ENCODE data around the gene TRIM62.

Gene TRIM62

DNA sequence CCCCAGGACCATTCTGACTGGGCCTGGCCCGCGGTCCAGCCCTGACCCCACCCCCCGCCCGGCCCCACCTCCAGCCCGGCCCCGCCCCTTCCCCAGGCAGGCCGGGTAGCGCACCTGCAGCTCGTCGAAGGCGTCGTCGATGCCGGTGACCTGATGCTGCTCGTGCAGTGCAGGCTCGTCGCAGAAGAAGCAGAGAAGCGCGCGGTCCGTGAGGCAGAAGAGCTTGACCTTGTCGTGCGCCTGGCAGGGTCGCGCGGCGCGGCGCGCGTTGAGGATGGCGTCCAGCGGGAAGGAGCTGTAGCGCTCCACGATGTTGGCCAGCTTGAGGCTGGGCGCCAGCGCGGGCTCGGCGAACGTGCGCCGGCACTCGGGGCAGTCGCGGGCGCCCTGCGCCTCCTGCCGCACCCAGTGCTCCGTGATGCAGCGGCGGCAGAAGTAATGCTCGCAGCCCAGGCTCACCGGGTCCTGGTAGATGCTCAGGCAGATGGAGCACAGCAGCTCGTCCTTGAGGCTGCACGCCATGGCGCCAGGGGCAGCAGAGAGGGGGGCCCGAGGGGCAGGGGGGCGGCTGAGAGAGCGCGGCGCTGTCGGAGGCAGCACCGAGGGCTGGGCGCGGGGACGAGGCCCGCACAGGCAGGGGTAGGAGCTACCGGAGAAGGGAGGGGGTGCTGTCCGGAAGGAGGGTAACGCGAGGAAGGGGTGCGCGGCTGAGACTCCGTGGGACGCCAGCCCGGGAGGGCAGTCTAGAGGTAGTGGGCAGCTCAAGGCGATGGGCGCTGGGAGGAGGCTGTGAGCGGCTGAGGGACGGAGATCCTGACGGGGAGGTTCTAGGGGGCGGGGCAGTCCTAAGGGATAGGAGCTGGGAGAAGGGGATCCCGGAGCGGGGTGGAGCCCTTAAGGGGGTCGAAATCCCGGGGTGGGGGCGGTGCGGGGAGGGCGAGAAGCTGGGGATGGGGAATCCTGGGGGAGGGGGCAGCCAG is 642 bp downstream of the TRIM62 start:
- no peak for DNase-seq (ENCODE audit: low read depth, low spot score)

DNA sequence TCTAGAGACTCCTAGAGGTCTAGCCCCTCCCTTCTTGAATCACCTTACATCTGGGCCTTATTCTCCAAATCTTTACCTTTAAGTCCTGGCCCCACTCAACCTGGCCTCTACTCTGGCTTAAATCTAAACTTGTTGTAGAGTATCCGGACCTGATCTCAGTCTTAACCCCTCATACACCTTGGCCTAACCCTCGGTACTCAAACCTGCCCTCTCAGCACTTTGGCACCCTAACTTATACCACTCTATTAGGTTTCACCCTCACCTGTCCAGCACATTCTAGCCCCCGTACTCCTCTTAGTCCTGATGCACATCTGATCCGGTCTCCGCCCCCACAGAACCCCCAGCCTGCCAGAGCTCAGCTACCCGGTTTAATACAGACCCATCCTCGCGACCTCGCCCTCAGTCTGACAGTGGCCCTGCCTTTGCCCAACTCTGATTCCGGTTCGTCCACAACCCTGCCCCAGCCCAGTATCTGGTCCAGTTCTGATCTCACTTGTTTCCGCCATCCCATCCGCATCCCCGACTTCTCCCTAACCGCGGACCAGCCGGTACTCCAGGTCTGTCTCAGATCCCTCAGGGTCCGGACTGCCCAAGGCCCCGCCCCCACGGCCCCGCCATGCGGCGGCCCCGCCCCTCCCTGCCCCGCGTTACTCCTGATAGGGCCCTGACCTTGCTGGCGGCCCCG is 1.5 kb downstream of the TRIM62 start:
- DNase-seq (ENCODE audit: low read depth, low spot score) = peak; percentile 76

DNA sequence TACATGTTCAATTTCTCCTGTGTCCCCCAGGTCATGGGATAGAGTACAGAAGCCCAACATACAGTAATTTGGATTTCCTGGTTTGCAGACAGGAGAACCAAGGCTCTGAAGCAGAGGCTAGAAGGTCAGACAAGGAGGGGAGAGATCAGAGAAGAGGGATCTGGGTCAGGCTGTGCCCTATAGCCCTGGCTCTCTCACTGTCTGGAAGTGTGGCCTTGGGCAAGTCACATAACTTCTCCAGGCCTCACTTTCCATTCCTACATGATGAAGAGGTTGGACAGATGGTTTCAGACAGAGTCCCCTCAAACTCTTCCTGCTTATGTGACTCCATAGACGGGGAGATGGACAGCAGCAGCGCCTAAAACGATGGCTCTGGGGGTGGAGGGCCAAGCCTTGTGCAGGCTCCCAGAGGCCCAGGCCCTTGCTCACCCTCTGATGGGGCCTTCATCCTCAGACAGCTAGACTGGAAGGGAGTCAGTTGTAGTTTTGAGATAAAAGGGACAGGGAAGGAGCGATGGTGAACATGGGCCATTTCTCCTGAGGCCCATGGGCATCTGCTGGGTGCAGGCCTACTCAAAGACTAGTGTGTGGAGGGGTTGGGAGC is 2.9 kb downstream of the TRIM62 start:
- no peak for DNase-seq (ENCODE audit: low read depth, low spot score)

DNA sequence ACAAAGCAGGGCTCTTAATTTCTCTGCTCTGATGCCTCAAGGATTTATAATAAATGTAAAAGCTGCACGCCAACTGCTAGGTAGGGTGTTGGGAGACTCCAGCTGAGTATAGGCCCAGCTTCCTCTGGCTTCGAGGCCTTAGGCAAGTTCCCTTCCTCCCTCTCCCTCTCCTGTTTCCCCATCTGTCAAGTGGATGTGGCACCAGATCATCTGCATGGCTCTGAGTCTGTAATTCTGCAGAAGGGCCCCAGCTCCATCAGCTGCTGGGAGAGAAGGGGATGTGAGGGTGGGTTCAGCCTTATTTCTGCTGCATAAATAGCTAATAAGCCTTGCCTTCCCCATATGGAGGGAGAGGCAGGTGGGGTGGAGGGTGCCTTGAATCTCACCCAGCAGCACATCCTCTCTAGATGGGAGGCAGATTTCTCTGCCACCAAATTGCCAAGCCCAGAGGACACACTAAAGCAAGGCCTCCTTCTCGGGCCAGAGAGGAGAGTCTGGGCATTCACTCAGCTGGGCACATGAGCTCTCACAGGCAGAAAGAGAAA is 3.8 kb downstream of the TRIM62 start:
- no peak for DNase-seq (ENCODE audit: low read depth, low spot score)

DNA sequence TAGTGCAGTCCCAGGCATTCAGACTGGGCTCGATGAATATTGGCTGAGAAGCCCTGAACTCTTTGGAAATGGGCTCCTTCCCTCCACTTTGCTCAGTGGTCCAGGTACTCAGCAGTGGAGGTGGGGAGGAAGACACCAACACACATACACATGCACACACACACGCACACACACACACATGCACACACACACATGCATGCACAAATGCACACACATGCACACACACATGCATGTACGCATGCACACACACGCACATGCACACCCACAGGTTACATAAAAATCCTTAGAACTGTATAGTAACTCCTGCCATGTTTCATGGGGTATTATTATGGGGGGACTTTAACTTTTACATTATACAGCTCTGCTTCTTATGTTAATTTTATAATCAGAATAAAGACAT is 5.0 kb downstream of the TRIM62 start:
- no peak for DNase-seq (ENCODE audit: low read depth, low spot score)

DNA sequence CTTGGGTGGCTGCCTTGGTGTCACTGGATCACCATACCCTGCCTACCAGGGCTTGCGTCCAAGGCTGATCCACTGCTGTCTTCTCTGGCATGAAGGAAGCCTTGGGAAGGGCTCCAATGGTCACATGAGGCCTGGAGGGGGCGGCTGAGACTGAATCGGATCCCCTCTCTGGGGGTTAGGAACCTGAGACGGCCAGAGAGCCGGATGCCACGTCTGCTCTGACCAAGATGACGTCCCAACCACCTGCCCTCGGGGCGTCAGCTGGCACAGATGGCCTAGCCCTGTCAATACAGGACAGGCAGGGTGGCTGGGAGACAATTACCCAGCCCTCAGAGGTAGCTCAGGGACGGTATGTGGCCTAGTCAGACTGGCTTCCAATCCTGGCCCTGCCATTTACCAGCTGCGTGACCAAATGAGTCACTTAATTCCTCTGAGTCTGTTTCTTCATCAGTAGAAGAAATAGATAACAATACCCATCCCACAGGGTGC is 5.4 kb downstream of the TRIM62 start:
- no peak for DNase-seq (ENCODE audit: low read depth, low spot score)

DNA sequence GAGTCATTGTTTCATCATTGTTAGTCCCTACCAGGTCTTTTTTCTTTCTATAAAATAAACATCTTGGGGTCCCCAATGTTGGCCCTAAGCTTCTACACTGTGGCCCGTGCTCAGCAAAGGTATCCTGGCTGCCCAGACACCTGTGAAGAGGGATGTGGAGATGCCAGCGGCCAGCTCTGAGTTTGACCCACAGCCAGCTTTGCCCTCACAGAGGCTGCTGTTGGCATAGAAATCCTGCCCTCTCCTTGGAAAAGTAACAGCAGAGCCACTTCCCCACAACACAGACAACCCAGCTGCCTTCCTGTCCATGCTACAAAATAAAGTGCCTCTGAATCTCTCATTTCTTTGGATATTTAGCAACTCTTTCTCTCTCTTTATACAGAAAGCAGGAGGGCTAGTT is 6.0 kb downstream of the TRIM62 start:
- DNase-seq (ENCODE audit: low read depth, low spot score) = no peak

DNA sequence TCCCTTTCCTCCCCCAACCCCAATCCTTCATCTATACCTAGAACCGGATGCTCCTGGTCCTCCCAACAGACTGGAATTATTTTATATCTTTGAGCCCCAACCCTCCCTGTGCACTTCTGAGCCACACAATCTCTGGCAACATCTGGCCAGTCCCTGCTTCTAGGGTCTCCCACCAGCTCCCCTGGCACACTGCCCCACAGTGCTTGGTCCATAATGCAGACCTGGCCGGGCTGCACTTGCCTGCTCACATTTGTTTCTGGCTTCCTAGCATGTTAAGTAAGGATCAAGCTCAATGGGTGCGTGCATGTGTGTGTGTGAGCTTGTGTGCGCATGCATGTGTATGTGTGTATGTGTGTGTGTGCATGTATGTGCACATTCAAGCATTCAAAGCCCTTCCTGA is 8.8 kb downstream of the TRIM62 start:
- no peak for DNase-seq (ENCODE audit: low read depth, low spot score)

DNA sequence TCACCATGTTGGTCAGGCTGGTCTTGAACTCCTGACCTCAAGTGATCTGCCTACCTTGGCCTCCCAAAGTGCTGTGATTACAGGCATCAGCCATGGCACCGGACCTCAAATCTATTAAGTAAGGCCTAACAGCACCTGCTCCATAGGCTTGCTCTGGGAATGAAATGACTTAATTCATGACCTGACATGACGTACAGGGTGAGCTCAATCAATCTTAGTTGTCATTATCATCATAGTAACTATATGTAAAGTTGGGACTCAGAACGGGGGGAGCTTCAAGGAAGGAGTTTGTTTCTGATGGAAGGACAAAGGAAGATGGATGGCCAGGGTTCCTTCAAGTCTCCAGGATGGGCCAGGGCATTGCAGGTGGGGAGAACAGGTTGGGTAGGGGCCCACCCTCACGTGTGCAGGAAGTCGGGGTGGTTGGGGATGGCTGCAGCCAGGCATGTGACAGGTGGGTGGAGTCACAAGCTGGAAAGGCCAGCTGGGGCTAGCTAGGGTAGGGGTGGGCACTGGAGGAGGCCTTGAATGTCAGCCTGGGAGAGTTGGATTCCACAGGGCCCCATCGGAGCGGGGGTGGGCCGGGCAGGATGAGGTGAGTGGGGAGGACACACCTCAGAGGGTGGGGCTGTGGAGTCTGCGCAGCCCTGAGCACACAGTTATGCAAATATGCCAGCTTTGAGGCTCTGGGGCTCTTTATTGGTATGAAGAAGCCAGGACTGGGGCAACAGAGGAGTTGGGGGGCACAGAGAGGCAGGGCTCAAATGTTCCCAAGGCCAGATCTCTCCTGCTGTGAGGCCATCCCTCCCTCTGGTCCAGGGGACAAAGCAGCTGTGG is 9.6 kb downstream of the TRIM62 start:
- DNase-seq (ENCODE audit: low read depth, low spot score) = no peak

DNA sequence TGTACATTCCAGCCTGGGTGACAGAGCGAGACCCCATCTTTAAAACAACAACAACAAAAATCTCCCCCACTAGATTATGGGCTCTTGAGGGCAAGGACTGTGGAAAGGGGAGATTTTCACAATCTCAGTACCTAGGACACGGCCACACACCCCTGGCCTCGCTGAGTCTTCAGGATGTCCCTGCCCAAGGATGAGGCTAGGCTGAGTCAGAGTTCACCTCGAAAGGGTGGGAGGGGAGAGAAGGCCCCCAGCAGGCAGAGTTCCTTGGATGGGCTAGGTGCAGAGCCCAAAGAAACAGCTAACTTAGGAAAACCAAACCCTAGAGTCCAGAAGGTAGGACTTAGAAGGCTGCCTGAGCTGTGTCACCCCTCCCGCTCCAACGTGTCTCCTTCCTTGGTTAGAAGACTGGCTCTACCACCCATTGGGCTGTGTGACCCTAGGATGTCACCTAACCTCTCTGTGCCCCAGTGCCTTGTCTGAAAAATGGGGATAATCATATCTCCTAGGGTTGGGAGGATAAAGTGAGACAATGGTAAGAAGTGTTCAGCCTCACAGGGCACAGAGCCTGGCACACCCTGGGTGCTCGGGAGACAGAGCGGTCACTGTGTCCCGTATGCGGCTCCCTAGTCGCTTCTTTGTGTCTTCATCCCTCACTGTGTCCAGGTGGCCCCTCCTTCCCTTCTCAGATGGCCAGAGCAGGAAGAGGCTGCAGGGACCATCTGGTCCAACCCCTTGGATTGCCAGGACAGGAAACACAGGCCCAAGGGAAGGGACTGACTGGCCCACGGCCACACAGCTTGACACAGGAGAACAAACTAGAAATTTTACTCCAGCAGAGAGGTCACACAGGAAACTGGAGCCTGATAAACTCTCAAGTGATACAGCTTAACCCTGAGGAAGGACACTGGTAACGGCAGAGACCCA is 11.2 kb downstream of the TRIM62 start:
- no peak for DNase-seq (ENCODE audit: low read depth, low spot score)

DNA sequence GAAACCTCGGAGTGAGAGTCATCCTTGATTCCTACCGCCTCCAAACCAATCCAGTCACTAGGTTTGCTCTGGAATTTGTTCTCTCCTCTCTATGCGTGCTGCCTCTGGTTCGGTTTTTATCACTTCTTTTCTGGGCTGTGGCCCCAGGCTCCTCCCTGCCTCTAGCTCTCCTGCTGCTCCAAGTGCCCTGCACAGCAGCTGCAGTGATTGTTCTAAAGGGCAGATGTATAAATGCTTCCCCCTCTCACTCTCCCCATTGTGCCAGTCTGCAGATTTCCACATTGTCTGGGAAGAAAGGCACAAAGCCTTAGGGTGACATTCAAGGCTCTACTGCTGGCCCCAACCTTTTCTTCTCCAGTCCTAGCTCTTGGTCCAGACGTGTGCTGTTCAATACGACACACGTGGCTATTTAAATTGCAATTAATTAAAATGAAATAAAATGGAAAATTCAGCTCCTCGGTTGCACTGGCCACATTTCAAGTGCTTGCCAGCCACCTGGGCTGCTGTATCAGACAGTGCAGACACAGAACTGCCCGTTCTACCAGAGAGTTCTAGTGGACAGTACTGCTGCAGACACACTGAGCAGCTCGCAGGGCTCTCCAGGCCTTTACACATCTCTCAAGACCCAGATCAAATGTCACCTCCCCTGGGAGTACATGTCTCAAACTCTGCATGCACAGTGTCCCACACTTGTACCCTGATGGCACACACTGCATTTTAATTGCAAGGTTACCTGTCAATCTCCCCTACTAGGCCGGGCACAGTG is 12.4 kb downstream of the TRIM62 start:
- no peak for DNase-seq (ENCODE audit: low read depth, low spot score)

DNA sequence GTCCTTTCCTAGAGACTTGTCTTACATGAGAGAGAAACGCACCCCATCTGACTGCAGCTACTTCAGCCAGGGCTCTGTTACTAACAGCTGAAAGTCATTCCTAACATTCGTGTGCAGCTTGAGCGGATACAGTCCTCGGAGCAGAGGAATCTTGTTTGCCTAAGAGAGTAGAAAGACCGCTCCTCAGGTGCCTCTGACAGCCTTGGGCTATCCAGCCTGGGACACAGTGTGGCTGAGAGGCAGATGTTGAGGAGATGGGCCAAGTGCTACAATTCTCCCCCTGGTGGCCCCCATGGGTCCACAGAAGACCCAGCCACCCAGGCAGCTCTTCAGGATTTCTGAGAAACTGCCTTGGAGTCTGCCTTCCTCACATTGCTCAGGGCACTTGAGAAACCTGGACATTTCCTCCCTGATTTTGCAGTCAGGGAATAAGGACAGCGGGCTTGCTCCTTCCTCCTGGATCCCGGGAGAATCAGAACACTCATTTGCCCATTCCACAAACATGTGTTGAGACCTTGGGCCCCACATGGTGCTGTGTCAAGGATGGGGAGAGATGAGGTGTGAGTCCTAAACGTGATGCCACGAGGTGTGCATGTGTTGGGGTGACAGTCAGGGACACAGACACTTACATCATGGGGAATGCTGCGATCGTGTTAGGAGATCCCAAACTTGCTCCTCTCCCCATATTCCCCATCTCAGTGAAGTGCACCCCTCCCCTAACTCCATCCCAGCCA is 13.1 kb downstream of the TRIM62 start:
- DNase-seq (ENCODE audit: low read depth, low spot score) = no peak

DNA sequence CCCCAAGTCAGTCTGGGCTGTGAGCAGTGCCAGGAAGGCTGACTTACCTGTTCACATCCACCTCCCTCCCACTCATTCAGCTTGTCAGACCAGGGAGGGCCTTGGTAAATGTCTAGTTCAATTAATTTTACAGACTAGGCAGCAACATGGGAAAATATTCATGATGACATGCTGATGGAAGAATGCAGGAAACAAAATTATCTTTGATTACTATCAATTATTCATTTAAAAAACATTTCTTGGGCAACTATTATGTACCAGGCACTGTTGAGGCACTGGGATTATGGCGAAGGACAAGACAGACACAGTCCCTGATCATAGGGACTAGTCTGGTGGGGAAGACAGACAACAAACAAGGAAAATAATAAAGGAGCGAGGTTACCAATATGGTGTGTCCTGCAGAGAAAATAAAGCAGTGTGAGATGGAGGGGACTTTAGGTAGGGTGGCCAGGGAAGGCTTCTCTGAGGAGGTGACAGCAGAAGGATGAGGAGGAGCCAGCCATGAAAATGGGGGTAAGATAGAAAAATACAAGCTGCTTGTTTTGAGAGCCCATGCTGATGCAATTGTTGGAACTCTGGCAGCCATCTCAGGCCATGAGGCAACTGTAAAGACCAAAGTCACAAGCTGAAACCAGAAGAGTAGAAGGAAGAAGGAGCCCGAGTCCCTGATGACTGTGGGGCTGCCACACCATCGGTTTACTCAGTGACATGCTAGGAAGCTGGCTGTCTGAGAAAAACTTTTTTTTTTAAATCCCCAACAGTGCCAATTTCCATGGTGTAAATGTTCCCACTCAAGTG is 14.0 kb downstream of the TRIM62 start:
- DNase-seq (ENCODE audit: low read depth, low spot score) = no peak

DNA sequence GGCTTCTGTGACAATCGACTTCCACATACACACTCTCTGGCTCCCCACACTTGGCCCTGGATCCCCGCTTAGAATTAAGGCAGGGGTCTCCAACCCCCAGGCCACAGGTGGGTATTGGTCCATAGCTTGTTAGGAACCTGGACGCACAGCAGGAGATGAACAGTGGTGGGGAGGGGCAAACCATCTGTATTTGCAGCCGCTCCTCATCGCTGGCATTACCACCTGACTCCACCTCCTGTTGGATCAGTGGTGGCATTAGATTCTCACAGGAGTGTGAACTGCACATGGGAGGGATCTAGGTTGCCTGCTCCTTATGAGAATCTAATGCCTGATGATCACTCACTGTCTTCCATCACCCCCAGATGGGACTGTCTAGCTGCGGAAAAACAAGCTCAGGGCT is 16.0 kb downstream of the TRIM62 start:
- DNase-seq (ENCODE audit: low read depth, low spot score) = no peak

DNA sequence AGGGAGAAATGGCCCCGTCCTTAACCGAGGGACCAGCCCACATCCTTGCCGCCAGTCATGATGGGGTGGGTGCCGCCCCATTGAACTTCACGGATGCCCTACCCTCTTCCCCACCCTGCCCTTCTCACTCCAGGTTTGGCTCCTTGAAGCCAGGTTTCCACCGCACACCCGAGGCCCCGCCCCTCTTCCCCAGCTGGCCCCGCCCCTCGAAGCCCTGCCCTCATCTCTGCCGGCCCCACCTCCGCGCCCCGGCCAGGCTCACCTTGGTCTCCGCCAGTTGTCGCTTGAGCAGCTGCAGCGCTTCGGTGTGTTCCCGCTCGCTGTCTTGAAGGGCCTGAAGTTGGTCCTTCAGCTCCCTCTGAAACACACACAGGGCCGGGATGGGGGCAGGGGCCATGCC is 16.6 kb downstream of the TRIM62 start:
- DNase-seq (ENCODE audit: low read depth, low spot score) = no peak

DNA sequence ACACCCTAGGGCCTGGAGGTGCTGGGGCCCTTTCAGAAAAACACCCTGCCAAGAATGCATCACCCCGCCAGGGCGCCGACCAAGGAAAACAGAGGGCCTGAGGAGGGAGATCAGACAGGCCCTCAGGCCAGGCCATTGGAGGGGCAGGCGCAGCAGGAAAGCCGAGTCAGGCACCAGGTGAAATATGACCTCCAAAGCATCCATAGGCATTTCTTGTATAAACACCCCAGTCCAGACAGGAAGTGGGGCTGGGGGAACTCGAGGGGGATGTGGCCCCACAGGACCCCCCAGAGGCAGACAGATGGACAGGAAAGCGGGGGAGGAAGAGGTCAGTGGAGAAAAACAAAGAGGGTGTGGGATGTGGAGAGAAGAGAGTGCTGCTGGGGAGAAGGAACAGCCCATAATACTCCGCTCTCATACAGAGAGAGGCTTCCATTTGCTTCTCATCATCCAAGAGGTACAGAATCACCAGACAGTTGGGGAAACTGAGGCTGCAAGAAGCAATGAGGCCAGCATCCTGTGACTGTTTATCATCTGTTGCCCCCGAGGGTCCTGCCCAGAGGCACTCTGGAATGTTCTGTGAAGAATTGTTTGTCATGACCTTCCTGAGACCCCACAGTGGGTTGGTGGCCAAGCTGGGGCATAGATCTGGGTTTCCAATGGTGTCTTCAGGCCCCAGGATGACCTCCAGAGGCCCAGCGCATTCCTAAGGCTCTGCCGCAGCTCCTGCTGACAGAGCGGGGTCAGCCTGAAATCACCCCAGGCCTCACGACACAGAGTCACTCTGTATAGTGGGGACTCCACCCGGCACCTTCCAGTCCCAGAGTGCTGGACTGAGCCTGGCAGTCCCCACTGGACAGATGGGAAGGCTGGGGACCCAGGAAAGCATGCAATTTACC is 18.0 kb downstream of the TRIM62 start:
- DNase-seq (ENCODE audit: low read depth, low spot score) = peak; percentile 93

DNA sequence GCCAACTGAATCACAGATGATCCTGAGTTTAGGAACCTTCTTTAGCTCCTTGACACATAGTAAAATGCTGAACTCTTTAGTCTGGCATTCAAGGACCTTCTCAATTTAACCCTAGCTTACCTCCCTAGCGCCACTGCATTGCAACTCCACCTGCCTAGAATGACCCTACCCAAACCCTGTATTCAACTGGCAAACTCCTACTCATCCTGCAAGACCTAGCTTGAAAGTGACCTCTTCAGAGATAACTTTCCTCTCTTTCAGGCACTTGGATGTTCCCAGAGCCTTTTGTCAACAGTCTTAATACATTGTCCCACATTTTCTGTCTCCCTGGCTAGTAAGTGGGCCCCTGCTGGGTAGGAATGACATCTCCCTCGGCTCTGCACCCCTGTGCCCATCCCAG is 19.7 kb downstream of the TRIM62 start:
- no peak for DNase-seq (ENCODE audit: low read depth, low spot score)

All from smooth muscle cell of the brain vasculature (primary cell).